GM23338 (cell line): ENCODE results near the gene SPATA20. TPM values are rescaled to one million over a fixed set of nuclear protein-coding genes. Genes with fewer than 3 reads are reported as not detected.

Experiments used
- ATAC-seq: fragments of 200-7000 bp; cut with Tn5 transposase; 3 replicates; pipeline ENCODE4 v1.9.1; 2020
- DNase-seq: peaks from one replicate; pipeline ENCODE4 v3.0.0-alpha.2; 2015; ENCODE audit warnings: low spot score
- H2AFZ ChIP-seq: fragments of 200-600 bp; sonication (generic); 2 replicates; pipeline ENCODE4 v1.8.0; 2016; ENCODE audit warnings: antibody characterized with exemption, mild to moderate bottlenecking, moderate library complexity
- H3F3A ChIP-seq: fragments of 200-600 bp; sonication (generic); replicated peaks from 2 replicates; pipeline ENCODE4 v1.8.0; 2017; ENCODE audit warnings: antibody characterized with exemption, mixed run types, low read depth
- H3K27ac ChIP-seq: fragments of 200-600 bp; sonication (generic); 2 replicates; pipeline ENCODE4 v1.6.1; 2016; ENCODE audit warnings: low read depth
- H3K27me3 ChIP-seq: fragments of 200-600 bp; sonication (generic); 2 replicates; pipeline ENCODE4 v1.8.0; 2016; ENCODE audit warnings: mild to moderate bottlenecking, mixed run types, moderate library complexity; ENCODE audit not compliant: insufficient read depth
- H3K36me3 ChIP-seq: fragments of 200-600 bp; sonication (generic); 2 replicates; pipeline ENCODE4 v1.8.0; 2016; ENCODE audit warnings: mild to moderate bottlenecking; ENCODE audit not compliant: insufficient read depth
- H3K4me1 ChIP-seq: fragments of 200-600 bp; sonication (generic); 2 replicates; pipeline ENCODE4 v1.8.0; 2016; ENCODE audit warnings: mild to moderate bottlenecking, moderate library complexity; ENCODE audit not compliant: insufficient read depth
- H3K4me2 ChIP-seq: fragments of 200-600 bp; sonication (generic); 2 replicates; pipeline ENCODE4 v1.7.1; 2017; ENCODE audit warnings: mixed run types
- H3K4me3 ChIP-seq: fragments of 200-600 bp; sonication (generic); 2 replicates; pipeline ENCODE4 v1.6.1; 2016; ENCODE audit warnings: mixed run types
- H3K79me2 ChIP-seq: fragments of 200-600 bp; sonication (generic); replicated peaks from 2 replicates; pipeline ENCODE4 v1.8.0; 2017; ENCODE audit warnings: mild to moderate bottlenecking; ENCODE audit not compliant: insufficient read depth
- H3K9me2 ChIP-seq: fragments of 200-600 bp; sonication (generic); 2 replicates; pipeline ENCODE4 v1.8.0; 2017; ENCODE audit not compliant: insufficient read depth
- H4K20me1 ChIP-seq: fragments of 200-600 bp; sonication (generic); replicated peaks from 2 replicates; pipeline ENCODE4 v1.8.0; 2017; ENCODE audit warnings: mild to moderate bottlenecking; ENCODE audit not compliant: insufficient read depth
- H3K27ac Mint-ChIP-seq: 2 replicates; pipeline ENCODE4 v1.8.0; 2020; ENCODE audit warnings: inconsistent platforms, mild to moderate bottlenecking, moderate library complexity, mixed read lengths
- H3K27me3 Mint-ChIP-seq: 3 replicates; pipeline ENCODE4 v1.8.0; 2022; ENCODE audit warnings: low read depth, mild to moderate bottlenecking, moderate library complexity, mixed read lengths, inconsistent platforms; ENCODE audit not compliant: insufficient read depth, poor library complexity
- H3K36me3 Mint-ChIP-seq: 3 replicates; pipeline ENCODE4 v1.8.0; 2021; ENCODE audit warnings: low read depth, mild to moderate bottlenecking, inconsistent platforms, moderate library complexity, mixed read lengths
- H3K4me1 Mint-ChIP-seq: 3 replicates; pipeline ENCODE4 v1.8.0; 2020; ENCODE audit warnings: mild to moderate bottlenecking, inconsistent platforms, mixed read lengths
- H3K4me3 Mint-ChIP-seq: 3 replicates; pipeline ENCODE4 v1.8.0; 2021; ENCODE audit warnings: moderate library complexity, mild to moderate bottlenecking, inconsistent platforms, mixed read lengths
- H3K9me3 Mint-ChIP-seq: 3 replicates; pipeline ENCODE4 v1.8.0; 2020; ENCODE audit warnings: moderate library complexity, mild to moderate bottlenecking, inconsistent platforms, mixed read lengths
- EZH2 ChIP-seq: fragments of 200-600 bp; sonication (generic); IDR thresholded peaks from one replicate; pipeline ENCODE4 v1.8.0; 2017; ENCODE audit warnings: antibody characterized with exemption, mild to moderate bottlenecking, low read depth; ENCODE audit not compliant: unreplicated experiment
- EZH2phosphoT487 ChIP-seq: fragments of 200-600 bp; sonication (generic); IDR thresholded peaks from one replicate; pipeline ENCODE4 v1.8.1; 2018; ENCODE audit warnings: antibody characterized with exemption; ENCODE audit not compliant: unreplicated experiment
- NANOG ChIP-seq: IDR thresholded peaks from 2 replicates; pipeline ENCODE4 v1.6.1; 2016; ENCODE audit warnings: antibody characterized with exemption, borderline replicate concordance
- ZNF114 ChIP-seq: fragments of 250-450 bp; sonication (Bioruptor Pico); IDR thresholded peaks from 2 replicates; pipeline ENCODE4 v1.5.0; 2020; ENCODE audit warnings: mild to moderate bottlenecking, moderate library complexity
- ZNF331 ChIP-seq: fragments of 250-450 bp; sonication (Bioruptor Pico); IDR thresholded peaks from 2 replicates; pipeline ENCODE4 v1.5.0; 2020; ENCODE audit warnings: low read depth, mild to moderate bottlenecking, moderate library complexity
- polyA plus RNA-seq: library from polyadenylated mRNA; unstranded; fragments of >200 nt; fragmentation: Nextera tagmentation; extraction: Ambion mirVana; gene quantifications from 2 replicates; pipeline ENCODE4 v1.2.1, GENCODE V29; 2016
- total RNA-seq: library from RNA; depleted of rRNA; stranded (reverse); fragments of >200 nt; shearing (Covaris generic); gene quantifications from 2 replicates; pipeline ENCODE4 v1.2.3, GENCODE V29; 2014
- TF ChIP-seq, protein P1 (sequence below): fragments of 250-450 bp; sonication (Bioruptor Pico); IDR thresholded peaks from 2 replicates; pipeline ENCODE4 v1.5.0; 2020; ENCODE audit warnings: mild to moderate bottlenecking, moderate library complexity

Gene SPATA20
- total and polyA plus RNA-seq, 2 experiments from 2014 or later = 13.8 to 32.7 TPM

DNA sequence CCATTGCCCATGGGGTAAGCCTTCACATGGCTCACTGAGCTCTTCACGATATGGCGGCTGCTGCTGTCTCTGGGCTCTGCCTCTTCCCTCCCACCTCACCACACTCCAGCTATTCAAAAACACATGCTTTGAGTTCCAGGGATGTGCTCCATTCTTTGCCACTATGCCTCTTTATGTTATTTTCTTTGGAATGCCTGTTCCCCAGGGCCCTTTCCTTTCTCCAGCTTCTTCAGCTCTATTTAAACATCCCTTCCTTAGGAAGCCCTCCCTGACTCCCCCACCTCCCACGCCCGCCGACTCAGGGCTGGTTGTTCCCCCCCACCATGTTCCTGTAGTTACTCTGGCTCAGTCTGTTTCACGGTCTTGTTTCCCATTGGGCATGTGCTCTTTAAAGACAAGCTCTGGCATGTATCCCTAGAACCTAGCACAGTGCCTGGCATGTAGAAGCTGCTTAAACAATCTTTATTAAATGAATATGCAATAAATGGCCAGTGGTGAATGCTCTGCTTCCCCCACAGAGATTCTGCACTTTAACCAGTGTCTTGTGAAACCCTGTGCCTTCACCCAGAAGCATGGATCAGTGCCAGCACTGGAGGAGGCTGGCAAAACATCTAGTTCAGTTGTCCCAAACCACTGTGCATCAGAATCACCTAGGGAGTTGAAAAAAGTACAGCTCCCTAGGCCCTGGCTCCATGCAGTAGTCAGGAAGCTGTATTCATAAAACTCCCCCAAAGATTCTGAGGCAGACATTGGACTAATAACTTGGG lies 31.9 kb upstream of the SPATA20 start:
- Histone ChIP-seq H3K27me3 (no peaks in the 10 kb centered on the region), H2AFZ (0 out of 2 replicates have a peak overlapping the region, but pooled peaks have one; percentile 4), H3K4me1 (0 out of 2 replicates have a peak, but pooled peaks cover 3% of the 10 kb centered on the region), H3F3A (no peaks in the 10 kb centered on the region), H3K79me2 (no peaks in the 10 kb centered on the region), H3K36me3 (no peaks in the 10 kb centered on the region), H3K4me2 (no peak overlapping the region), H3K4me3 (no peak overlapping the region), H3K27ac (no peak overlapping the region), H4K20me1 (no peaks in the 10 kb centered on the region), H3K9me2 (0 out of 2 replicates have a peak, but pooled peaks cover 2% of the 10 kb centered on the region)
- Mint-ChIP-seq H3K9me3 (no peaks in the 10 kb centered on the region; the same call in 2 of the 3 replicates), H3K4me3 (no peak overlapping the region; the same call in 2 of the 3 replicates), H3K27ac (no peak overlapping the region; the same call in 1 of the 2 replicates), H3K4me1 (peaks cover 31% of the 10 kb centered on the region), H3K36me3 (no peaks in the 10 kb centered on the region), H3K27me3 (peaks cover 12% of the 10 kb centered on the region)
- peak; percentile 42 for ATAC-seq
- DNase-seq = peak; percentile 47
- TF ChIP-seq ZNF114 (CRISPR knock-in tag) (no peak), ZNF331 (CRISPR knock-in tag) (no peak), EZH2 (no peak), NANOG (no peak), EZH2phosphoT487 (no peak)
- TF ChIP-seq, protein P1, sequence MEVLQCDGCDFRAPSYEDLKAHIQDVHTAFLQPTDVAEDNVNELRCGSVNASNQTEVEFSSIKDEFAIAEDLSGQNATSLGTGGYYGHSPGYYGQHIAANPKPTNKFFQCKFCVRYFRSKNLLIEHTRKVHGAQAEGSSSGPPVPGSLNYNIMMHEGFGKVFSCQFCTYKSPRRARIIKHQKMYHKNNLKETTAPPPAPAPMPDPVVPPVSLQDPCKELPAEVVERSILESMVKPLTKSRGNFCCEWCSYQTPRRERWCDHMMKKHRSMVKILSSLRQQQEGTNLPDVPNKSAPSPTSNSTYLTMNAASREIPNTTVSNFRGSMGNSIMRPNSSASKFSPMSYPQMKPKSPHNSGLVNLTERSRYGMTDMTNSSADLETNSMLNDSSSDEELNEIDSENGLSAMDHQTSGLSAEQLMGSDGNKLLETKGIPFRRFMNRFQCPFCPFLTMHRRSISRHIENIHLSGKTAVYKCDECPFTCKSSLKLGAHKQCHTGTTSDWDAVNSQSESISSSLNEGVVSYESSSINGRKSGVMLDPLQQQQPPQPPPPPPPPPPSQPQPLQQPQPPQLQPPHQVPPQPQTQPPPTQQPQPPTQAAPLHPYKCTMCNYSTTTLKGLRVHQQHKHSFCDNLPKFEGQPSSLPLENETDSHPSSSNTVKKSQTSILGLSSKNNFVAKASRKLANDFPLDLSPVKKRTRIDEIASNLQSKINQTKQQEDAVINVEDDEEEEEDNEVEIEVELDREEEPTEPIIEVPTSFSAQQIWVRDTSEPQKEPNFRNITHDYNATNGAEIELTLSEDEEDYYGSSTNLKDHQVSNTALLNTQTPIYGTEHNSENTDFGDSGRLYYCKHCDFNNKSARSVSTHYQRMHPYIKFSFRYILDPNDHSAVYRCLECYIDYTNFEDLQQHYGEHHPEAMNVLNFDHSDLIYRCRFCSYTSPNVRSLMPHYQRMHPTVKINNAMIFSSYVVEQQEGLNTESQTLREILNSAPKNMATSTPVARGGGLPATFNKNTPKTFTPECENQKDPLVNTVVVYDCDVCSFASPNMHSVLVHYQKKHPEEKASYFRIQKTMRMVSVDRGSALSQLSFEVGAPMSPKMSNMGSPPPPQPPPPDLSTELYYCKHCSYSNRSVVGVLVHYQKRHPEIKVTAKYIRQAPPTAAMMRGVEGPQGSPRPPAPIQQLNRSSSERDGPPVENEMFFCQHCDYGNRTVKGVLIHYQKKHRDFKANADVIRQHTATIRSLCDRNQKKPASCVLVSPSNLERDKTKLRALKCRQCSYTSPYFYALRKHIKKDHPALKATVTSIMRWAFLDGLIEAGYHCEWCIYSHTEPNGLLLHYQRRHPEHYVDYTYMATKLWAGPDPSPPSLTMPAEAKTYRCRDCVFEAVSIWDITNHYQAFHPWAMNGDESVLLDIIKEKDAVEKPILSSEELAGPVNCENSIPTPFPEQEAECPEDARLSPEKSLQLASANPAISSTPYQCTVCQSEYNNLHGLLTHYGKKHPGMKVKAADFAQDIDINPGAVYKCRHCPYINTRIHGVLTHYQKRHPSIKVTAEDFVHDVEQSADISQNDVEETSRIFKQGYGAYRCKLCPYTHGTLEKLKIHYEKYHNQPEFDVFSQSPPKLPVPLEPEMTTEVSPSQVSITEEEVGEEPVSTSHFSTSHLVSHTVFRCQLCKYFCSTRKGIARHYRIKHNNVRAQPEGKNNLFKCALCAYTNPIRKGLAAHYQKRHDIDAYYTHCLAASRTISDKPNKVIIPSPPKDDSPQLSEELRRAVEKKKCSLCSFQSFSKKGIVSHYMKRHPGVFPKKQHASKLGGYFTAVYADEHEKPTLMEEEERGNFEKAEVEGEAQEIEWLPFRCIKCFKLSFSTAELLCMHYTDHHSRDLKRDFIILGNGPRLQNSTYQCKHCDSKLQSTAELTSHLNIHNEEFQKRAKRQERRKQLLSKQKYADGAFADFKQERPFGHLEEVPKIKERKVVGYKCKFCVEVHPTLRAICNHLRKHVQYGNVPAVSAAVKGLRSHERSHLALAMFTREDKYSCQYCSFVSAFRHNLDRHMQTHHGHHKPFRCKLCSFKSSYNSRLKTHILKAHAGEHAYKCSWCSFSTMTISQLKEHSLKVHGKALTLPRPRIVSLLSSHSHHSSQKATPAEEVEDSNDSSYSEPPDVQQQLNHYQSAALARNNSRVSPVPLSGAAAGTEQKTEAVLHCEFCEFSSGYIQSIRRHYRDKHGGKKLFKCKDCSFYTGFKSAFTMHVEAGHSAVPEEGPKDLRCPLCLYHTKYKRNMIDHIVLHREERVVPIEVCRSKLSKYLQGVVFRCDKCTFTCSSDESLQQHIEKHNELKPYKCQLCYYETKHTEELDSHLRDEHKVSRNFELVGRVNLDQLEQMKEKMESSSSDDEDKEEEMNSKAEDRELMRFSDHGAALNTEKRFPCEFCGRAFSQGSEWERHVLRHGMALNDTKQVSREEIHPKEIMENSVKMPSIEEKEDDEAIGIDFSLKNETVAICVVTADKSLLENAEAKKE (CRISPR knock-in tag) = no peak
